Measurements from ENCODE around the gene CCM2L. TPM values are rescaled to one million over a fixed set of nuclear protein-coding genes. Genes with fewer than 3 reads are reported as not detected.

The CCM2L gene
- total RNA-seq, 2 experiments from 2014 or later, result not detected

GRCh38 chr20:32052778-32053362, 42.6 kb downstream of the CCM2L start:
- no peaks in the 10 kb centered on the region for H3K9me3 Mint-ChIP-seq
- H3K4me1 Mint-ChIP-seq (ENCODE audit: low read depth), result peaks cover 15% of the 10 kb centered on the region
- H3K27ac Mint-ChIP-seq, result no peak overlapping the region
- no peaks in the 10 kb centered on the region for H3K36me3 Mint-ChIP-seq (ENCODE audit: low read depth)
- ATAC-seq (no peak), DNase-seq (no peak)
- ChIA-PET CTCF (interaction anchor here (2.3 kb wide), 1 partner anchor 21 kb away, joined by 7 read pairs; no protein-coding TSS in a partner anchor), POLR2A (no interaction called here)
- intact Hi-C loops (cut with micrococcal nuclease), result no loop called here
- no peak overlapping the region for H3K4me3 Mint-ChIP-seq
- H3K27me3 Mint-ChIP-seq, result peaks cover 44% of the 10 kb centered on the region
- no peak for TF ChIP-seq CTCF (IDR thresholded peaks at IDR 0.05)

- ATAC-seq, result no peak
- intact Hi-C loops (cut with micrococcal nuclease), result no loop called here
- no peak for DNase-seq
- Mint-ChIP-seq H3K9me3 (no peaks in the 10 kb centered on the region), H3K27me3 (peaks cover 45% of the 10 kb centered on the region), H3K27ac (no peak overlapping the region), H3K4me1 (ENCODE audit: low read depth) (peaks cover 15% of the 10 kb centered on the region), H3K36me3 (ENCODE audit: low read depth) (no peaks in the 10 kb centered on the region), H3K4me3 (no peak overlapping the region)
- TF ChIP-seq CTCF (IDR thresholded peaks at IDR 0.05), result no peak
- CTCF ChIA-PET, result interaction anchor here (2.3 kb wide), 1 partner anchor 22 kb away, joined by 7 read pairs; no protein-coding TSS in a partner anchor
- POLR2A ChIA-PET, result no interaction called here
Observed at GRCh38 chr20:32053648-32054047, 43.4 kb downstream of the CCM2L start.

GRCh38 chr20:32056708-32057483, 46.7 kb downstream of the CCM2L start:
- Mint-ChIP-seq H3K4me1 (ENCODE audit: low read depth) (peaks cover 6% of the 10 kb centered on the region), H3K36me3 (ENCODE audit: low read depth) (no peaks in the 10 kb centered on the region), H3K9me3 (no peaks in the 10 kb centered on the region), H3K4me3 (no peak overlapping the region), H3K27me3 (peaks cover 41% of the 10 kb centered on the region), H3K27ac (no peak overlapping the region)
- TF ChIP-seq CTCF (IDR thresholded peaks at IDR 0.05), result no peak
- POLR2A ChIA-PET, result no interaction called here
- ATAC-seq (no peak), DNase-seq (no peak)
- intact Hi-C loops (cut with micrococcal nuclease), result no loop called here
- CTCF ChIA-PET, result interaction anchor here (0.6 kb wide), 1 partner anchor 162 kb away, joined by 3 read pairs; no protein-coding TSS in a partner anchor

DNA sequence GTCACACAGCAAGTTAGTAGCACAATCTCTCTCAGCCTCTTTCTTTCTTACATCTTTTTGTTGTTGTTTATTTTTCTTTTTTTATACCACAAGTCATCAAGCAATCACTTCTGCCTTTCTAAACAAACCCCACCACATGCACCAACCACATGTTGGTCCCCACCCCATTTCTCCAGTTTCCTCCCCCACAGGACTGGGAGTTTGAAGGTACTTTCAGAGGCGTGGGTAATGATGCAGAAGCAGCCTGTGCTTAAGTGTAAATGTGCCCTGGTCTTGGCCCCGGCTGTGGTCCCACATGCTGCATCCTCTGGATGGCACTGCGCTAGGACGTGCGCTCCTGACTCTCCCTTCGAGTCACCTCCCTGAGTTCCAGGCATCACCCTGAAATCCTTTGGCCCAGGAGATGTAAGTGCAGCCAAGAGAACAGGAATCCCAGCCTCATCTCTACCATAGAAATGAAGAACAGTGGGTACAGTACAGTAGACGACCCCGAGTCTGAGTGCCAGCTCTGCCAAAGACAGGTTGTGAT, 47.5 kb downstream of the CCM2L start:
- CTCF ChIA-PET, result interaction anchor here (1.3 kb wide), 1 partner anchor 27 kb away, joined by 3 read pairs; no protein-coding TSS in a partner anchor
- DNase-seq, result no peak
- no peak overlapping the region for H3K27ac Mint-ChIP-seq
- POLR2A ChIA-PET, result no interaction called here
- H3K9me3 Mint-ChIP-seq, result no peaks in the 10 kb centered on the region
- H3K4me3 Mint-ChIP-seq, result no peak overlapping the region
- H3K36me3 Mint-ChIP-seq (ENCODE audit: low read depth), result no peaks in the 10 kb centered on the region
- H3K27me3 Mint-ChIP-seq, result peaks cover 42% of the 10 kb centered on the region
- no peak for ATAC-seq
- no peak for TF ChIP-seq CTCF (IDR thresholded peaks at IDR 0.05)
- intact Hi-C loops (cut with micrococcal nuclease), result no loop called here
- peaks cover 3% of the 10 kb centered on the region for H3K4me1 Mint-ChIP-seq (ENCODE audit: low read depth)

DNA sequence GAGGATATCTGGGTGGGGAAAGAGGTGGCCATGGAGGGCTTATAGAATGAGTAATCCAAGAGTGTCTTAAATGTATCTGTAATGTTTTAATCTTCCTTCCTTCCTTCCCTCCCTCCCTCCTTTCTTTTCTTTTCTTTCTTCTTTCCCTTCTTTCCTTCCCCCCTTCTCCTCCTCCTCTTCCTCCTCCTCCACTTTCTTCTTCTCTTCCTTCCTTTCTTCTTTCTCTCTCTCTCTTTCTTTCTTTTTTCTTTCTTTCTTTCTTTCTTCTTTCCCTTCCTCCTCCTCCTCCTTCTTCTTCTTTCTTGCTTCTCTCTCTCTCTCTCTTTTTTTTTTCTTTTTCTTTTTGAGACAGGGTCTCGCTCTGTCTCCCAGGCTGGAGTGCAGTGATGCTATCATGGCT, 49.0 kb downstream of the CCM2L start:
- TF ChIP-seq CTCF (IDR thresholded peaks at IDR 0.05), result no peak
- Mint-ChIP-seq H3K9me3 (no peaks in the 10 kb centered on the region), H3K4me3 (no peak overlapping the region), H3K36me3 (ENCODE audit: low read depth) (no peaks in the 10 kb centered on the region), H3K27ac (no peak overlapping the region), H3K4me1 (ENCODE audit: low read depth) (peaks cover 2% of the 10 kb centered on the region), H3K27me3 (peaks cover 37% of the 10 kb centered on the region)
- ChIA-PET POLR2A (no interaction called here), CTCF (interaction anchor here (1.0 to 1.3 kb wide), 2 partner anchors 28 to 29 kb away, joined by 3 to 4 read pairs; no protein-coding TSS in a partner anchor)
- intact Hi-C loops (cut with micrococcal nuclease), result no loop called here
- DNase-seq (no peak), ATAC-seq (no peak)
